HG03442 (cell line): Measurements from ENCODE around the gene SCUBE1.

Experiments
- ATAC-seq: cut with Tn5 transposase; IDR thresholded peaks from one replicate; pipeline ENCODE4 v1.9.1; 2021; ENCODE audit warnings: mild to moderate bottlenecking, moderate library complexity; ENCODE audit not compliant: unreplicated experiment

Gene SCUBE1

DNA sequence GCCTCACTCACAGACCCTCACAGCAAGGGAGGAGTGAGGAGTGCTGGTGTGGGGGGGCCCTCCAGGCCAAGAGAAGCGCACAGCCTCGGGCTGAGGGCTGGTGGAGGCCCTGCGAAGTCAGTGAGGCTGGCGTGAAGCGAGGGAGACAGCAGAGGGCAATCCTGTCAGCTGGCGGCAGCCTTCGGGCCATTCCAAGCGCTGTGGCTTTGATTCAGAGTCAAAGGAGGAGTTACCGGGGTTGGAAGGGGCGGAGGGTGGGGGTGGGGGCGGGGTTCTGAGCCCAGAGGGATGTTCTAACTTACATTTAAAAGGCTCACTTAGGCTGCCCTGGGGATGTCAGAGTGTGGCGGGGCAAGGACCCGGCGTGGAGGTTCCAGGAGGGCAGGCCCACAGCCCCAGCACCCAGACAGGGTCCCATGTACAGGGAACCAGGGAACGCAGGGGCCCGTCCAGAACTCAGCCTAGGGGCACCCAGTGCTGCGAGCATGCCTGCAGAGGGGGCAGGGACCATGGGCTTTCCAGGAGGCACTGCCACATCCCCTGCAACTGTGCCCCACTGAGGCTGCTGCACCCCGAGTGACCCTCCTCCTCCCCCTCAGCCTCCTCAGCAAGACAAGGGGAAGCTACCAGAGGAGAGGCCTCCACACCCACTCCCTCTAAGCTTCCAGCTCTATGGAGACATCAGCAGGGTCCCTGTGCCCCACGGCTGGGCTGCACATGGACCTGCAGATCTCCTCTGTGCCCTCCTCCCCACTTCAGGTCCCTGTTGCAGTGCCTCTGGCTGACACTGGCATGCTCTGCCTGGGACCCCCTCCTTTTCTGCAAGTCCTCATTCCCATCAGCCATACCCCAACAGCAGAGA, 116.6 kb downstream of the SCUBE1 start:
- no peak for ATAC-seq

GRCh38 chr22:43225609-43226008, 117.6 kb downstream of the SCUBE1 start:
- no peak for ATAC-seq

- ATAC-seq: no peak
Observed at GRCh38 chr22:43222987-43223386, 120.2 kb downstream of the SCUBE1 start.

DNA sequence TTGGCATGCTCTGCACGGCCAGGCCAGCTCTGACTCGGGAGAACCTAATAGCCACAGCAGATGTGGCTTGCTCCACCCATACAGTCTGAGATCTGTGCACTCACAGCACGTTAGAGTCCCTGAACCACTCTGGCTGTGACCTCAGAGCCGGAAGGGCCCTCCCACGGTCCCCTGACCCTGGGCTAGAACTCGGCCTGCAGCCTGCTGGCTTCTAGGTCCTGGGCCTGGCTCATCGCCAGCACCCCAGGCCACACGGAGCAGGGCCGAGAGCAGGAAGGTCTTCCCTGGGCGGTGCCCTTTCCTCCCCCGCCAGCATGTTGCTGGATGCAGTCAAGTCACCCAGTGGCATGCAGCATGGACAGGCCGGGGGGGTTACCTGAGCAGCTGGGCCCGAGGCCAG, 120.9 kb downstream of the SCUBE1 start:
- no peak for ATAC-seq

DNA sequence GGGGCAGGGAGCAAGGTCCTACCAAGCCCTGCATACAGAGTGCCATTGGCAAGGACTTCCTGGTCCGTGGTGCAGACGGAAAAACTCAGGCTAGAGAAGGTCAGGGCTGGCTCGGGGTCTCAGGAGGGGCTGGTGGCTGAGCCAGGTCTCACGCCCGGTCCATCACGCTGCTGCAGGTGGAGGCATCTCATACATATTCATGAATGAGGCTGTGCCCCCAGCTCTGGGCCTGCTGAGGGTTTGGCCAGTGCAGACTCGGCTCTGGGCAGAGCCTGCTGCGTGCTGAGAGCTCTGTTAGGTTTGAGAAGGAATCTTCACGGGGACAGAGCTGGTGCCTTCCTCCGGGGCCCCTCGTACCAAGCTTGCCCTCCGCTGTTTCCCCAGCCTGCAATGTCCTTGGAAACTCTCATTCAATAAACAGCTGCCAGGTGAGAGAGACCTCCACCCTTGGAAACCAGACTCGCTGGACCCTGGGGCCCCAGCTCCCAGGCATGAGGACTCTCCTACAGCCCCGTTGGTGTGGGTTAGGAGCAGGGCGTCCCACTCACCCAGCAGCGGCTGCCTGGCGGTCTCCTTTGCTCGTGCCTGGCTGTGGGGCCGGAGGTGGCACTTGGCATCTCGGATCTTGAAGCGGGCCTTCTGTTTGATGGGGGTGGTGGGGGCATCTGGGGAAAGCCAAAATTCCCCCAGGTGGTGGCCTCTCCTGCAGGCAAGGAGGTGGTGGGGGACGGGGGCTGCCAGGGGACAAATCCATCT, 122.4 kb downstream of the SCUBE1 start:
- no peak for ATAC-seq

DNA sequence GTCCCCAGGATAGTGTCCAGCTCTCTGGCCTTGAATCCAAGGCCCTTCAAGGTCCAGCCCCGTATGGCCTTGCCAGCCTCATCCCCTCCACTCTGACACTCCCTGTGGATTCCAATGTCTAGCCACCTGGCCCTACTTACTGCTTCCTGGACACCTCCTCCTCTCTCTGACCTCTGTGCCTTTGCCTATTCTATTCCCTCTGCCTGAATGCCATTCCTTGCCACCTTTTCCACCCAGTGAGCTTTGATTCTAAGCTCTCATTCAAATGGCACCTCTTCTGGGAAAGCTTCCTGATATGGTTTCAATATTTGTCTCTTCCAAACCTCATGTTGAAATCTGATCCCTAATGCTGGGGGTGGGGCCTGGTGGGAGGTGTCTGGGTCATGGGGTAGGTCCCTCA, 124.4 kb downstream of the SCUBE1 start:
- ATAC-seq: no peak

GRCh38 chr22:43217285-43218030, 125.7 kb downstream of the SCUBE1 start:
- no peak for ATAC-seq

DNA sequence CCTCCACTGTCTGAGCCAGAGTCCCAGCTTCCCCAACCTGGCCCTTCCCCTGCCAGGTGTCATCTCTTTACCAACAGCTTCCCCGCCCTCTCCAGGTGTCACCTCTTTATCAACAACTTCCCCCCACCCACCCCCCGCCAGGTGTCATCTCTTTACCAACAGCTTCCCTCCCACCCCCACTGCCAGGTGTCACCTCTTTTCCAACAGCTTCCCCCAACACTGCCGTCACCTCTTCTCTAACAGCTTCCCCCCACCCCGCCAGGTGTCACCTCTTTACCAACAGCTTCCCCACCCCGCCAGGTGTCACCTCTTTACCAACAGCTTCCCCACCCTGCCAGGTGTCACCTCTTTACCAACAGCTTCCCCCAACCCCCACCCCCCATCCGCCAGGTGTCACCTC, 126.4 kb downstream of the SCUBE1 start:
- no peak for ATAC-seq

GRCh38 chr22:43213962-43214361, 129.2 kb downstream of the SCUBE1 start:
- no peak for ATAC-seq

- no peak for ATAC-seq
Observed at GRCh38 chr22:43213051-43213450, 130.1 kb downstream of the SCUBE1 start.

- ATAC-seq: no peak
Observed at GRCh38 chr22:43212434-43212952, 130.7 kb downstream of the SCUBE1 start.

- ATAC-seq: no peak
Observed at GRCh38 chr22:43211941-43212433, 131.2 kb downstream of the SCUBE1 start.

GRCh38 chr22:43210631-43211515, 132.3 kb downstream of the SCUBE1 start:
- no peak for ATAC-seq

DNA sequence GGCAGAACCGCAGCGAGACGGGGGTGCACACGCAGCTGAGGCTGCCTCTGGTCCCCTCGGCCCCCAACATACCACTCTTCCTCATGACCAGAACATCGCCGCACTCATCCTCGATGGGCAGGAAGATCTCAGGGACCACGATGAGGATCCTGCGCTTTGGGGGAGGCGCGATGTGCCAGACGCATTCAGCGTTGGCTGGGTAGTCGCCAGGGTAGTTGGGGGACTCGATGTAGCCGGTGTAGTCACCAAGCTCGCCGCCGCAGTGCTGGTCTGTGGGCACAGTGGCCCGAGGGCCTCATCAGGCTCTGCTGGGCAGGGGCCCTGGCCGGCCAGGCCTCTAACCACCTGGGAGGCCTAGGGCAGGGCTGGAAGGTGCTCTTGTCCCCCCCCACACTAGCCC, 133.2 kb downstream of the SCUBE1 start:
- ATAC-seq: no peak

- no peak for ATAC-seq
Observed at GRCh38 chr22:43209523-43209890, 133.7 kb downstream of the SCUBE1 start.

GRCh38 chr22:43208703-43209522, 134.3 kb downstream of the SCUBE1 start:
- no peak for ATAC-seq

DNA sequence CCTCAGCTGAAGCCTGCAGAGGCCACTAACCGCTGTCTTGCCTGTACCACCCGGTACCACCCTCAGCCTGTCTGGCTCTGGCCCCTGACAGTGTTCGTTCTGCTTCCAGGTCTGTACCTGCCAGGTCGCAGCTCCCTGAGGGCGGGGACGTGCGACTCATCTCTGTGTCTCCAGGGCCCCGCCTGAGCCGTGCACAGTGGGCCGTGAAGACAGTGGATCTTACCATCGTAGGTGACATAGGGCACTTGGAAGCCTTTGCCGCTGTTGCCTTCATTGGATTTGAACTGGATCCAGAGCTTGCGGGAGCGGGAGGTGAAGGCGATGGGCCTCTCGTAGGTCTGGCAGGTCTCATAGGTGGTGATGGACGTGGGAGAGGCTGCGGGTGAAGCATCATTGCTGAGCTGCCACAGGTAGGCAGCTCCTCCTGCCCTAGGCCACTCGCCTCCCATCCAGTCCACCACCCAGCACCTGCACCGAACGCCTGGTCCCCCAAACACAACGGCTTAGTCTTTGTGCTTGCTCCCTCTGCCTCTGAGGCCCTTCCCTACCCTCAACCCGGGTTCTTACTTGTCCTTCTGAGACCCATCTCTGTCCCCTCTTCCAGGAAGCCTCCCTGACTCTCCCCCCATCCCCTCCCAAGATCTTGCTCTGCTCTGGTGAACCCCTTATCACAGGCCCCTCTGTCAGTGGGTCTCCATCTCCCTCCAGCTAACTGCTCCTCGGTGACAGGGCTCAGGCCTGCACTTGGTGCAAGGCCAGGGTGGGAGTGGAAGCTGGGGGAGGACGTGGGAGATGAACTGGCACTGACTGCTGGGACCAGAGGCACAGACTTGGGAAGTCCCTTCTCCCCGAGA, 135.1 kb downstream of the SCUBE1 start:
- ATAC-seq: no peak

DNA sequence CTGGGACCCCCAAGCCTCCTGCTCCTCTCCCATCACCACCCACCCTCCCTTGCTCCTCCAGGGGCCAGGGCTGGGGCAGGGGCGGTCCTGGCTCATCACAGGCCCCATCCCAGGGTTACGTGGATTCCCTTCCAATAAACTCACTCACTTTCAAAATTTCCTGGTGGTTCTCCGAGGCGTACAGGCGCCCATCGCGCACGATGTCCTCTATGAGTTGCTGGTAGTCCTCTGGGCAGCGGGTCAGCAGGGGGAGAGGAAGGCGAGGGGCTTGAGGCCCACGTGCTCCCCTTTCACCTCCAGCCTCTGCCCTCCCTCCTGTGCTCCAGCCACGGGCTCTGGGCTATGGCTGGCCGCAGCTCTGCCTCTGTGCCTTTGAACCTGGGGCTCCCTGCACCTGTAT, 135.8 kb downstream of the SCUBE1 start:
- no peak for ATAC-seq
